ENCODE measurements around the gene TNFSF13.

The TNFSF13 gene

DNA sequence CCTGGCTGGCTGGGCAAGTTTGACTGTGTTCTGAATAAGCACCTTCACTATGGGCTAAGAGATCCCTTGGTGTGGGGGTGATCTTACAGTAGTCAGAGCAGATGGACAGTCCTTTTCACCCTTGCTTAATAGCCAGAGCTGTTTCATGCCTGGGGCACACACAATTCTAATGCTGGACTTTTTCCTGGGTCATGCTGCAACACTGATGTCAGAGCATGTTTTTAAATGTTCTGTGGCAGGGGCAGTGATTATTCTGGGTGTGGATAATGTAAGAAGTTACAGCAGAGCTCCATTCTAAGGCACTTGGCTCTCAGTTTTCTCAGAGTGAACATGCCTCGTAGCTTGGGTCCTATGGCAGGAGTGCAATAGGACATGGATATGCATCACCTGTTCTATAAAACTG is 16.9 kb downstream of the TNFSF13 start:
- DNase-seq, result no peak

GRCh38 chr17:7575959-7576358 is 17.4 kb downstream of the TNFSF13 start:
- DNase-seq, result no peak

GRCh38 chr17:7576432-7576937 is 17.9 kb downstream of the TNFSF13 start:
- no peak for DNase-seq

GRCh38 chr17:7577327-7578199 is 19.0 kb downstream of the TNFSF13 start:
- no peak for DNase-seq

GRCh38 chr17:7579001-7579833 is 20.7 kb downstream of the TNFSF13 start, which contains the start of gene CD68:
TSS of gene CD68 (plus strand) at chr17:7579638. CDS start at chr17:7579678, 40 bp downstream.
- peak; percentile 49 for DNase-seq

DNA sequence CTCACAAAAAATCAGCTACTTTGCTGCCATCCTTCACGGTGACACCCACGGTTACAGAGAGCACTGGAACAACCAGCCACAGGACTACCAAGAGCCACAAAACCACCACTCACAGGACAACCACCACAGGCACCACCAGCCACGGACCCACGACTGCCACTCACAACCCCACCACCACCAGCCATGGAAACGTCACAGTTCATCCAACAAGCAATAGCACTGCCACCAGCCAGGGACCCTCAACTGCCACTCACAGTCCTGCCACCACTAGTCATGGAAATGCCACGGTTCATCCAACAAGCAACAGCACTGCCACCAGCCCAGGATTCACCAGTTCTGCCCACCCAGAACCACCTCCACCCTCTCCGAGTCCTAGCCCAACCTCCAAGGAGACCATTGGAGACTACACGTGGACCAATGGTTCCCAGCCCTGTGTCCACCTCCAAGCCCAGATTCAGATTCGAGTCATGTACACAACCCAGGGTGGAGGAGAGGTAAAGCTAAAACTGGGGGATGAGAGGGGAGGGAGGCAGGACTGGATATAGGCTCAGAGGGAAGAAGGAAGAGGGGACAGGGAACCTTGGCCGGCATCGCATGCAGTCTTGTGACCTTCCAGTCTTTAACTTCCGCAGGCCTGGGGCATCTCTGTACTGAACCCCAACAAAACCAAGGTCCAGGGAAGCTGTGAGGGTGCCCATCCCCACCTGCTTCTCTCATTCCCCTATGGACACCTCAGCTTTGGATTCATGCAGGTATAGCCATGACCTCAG is 21.5 kb downstream of the TNFSF13 start:
- no peak for DNase-seq

- no peak for DNase-seq
These were observed 22.3 kb downstream of the TNFSF13 start for GRCh38 chr17:7580604-7581575.

- DNase-seq, result no peak
These were observed 24.1 kb downstream of the TNFSF13 start for GRCh38 chr17:7582396-7583252.

DNA sequence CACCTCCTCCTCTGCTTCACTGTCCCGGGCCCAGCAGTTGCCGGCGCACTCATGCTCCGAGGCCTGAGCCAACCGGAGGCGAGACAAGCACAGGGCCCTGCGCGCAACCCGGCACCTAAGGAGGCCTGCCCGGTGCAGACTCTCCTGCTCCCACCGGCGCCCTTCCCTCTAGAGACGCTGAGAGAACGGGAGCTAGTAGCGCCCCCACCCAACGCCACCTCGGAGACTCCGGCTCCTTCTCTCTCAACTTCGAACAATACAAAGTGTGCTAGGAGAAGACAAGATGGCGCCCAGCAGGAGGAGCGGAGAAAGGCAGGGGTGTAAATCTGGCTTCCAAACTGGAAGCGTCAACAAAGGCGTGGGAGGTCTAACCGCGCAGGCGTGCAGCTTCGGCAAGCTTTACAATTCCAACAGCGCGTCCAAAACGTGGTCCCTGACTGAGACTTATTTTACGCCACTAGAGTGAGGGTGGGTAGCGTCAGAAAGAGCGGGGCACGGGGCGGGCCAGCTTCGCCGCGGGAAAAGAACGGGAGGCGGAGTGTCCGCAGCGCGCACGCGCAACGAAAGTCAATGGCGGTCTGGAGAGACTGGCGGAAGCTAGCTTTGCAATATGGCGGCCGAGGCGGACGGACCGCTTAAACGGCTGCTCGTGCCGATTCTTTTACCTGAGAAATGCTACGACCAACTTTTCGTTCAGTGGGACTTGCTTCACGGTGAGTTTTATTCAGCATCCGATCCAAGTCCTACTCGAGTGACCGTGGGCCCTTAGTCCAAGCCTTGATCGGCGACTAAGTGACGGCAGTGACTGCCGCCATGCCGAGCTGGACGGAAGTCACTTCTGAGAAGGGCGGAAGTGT is 24.9 kb downstream of the TNFSF13 start, which contains the start of gene MPDU1:
TSS of gene MPDU1 (plus strand) at position 600 of the 857 bp plus-strand sequence. CDS start at position 611, 11 bp downstream.
- DNase-seq, result peak; percentile 98

GRCh38 chr17:7586673-7587419 is 28.3 kb downstream of the TNFSF13 start:
- no peak for DNase-seq

GRCh38 chr17:7587420-7588151 is 29.0 kb downstream of the TNFSF13 start:
- no peak for DNase-seq

DNA sequence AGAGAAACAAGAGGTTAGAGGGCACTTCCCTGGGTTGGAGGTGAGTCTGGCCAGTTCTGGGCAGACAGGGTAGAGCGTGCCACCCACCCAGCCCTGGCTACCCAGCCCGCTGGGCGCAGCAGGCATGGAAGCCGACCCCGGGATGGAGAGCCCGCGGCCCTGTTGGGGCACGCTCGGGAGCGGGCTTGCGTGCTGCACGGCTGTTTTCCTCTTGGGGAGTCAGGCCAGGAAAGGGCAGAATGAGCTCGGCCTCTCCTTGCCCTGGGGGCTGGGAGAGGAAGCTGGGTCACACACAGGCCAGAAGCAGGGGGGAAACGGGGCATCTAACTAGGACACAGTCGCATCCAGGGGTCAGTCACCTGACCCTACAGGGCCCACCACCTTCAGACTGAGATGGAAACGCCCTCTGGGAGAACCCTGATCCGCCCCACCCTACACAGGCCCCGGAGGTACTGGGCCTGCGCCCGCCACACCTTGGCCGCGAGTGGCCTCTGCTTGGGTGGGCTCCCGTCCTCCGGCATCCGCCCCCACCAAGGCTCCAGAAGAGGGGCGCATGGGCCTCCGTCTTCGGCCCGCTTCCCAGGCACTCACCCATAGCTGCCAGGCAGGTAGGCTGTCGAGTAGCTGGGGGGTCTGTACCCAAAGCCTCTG is 30.1 kb downstream of the TNFSF13 start:
- DNase-seq, result no peak

DNA sequence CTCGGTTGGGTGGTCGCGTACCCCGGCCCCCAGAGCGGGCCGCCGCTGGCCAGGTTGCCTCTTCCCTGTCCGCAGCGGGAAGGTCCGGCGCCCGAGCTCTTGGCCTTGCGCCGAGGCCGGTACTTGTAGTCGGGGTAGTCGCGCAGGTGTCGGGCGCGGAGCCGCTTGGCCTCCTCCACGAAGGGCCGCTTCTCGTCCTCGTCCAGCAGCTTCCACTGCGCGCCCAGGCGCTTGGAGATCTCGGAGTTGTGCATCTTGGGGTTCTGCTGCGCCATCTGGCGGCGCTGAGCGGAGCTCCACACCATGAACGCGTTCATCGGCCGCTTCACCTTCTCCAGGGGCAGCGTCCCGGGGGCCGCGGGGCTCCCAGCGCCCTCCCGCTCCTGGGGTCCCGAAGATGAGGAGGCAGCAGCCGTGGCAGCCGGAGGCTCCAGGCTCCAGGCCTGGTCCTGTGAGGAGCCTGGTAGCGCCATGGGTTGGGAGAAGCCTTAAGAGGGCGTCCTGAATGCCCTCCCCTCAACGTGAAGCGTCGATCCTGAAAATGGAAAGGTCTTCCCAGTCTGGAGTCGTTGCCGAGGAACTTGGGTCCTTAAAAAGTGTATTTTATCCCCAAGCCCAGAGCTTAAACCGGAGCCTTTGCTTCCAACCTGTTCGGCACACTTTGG is 30.8 kb downstream of the TNFSF13 start:
- peak; percentile 87 for DNase-seq

- no peak for DNase-seq
These were observed 31.5 kb downstream of the TNFSF13 start, which contains the start of gene SOX15 for GRCh38 chr17:7589891-7590691. TSS of gene SOX15 (minus strand) at chr17:7590094. CDS start at chr17:7589676, 418 bp downstream.

DNA sequence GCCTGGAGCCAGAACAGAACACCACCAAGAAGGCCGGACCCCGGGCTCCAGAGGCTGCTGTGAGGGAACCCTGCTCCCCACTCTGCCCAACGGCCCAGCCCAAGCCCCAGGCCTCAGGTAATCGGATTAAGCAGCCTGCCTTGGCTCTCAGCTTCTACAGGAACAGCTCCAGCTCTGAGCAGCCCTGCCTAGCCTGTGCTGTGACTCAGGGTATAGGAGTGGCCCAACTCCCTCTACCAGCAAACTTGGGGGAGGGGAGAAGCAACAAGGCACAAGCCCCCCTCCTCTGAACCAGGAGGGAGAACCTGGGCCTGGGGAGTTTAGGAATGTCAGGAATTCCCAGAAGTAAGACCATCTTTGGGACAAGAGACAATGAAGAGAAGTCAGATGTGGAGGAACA is 32.2 kb downstream of the TNFSF13 start:
- no peak for DNase-seq

GRCh38 chr17:7591596-7591995 is 33.0 kb downstream of the TNFSF13 start:
- no peak for DNase-seq

Data from midbrain (tissue), 1 donor.